Stimulated activated CD8-positive, alpha-beta memory T cell treated with anti-CD3 and anti-CD28 coated beads, Interleukin-7, amount 100 ng/mL, for 24 hours (primary cell): ENCODE data around the gene KCNQ1.

Experiments used
- DNase-seq: peaks from one replicate; pipeline ENCODE4 v3.0.0-alpha.2; 2020; ENCODE audit warnings: low read depth

KCNQ1 gene

DNA sequence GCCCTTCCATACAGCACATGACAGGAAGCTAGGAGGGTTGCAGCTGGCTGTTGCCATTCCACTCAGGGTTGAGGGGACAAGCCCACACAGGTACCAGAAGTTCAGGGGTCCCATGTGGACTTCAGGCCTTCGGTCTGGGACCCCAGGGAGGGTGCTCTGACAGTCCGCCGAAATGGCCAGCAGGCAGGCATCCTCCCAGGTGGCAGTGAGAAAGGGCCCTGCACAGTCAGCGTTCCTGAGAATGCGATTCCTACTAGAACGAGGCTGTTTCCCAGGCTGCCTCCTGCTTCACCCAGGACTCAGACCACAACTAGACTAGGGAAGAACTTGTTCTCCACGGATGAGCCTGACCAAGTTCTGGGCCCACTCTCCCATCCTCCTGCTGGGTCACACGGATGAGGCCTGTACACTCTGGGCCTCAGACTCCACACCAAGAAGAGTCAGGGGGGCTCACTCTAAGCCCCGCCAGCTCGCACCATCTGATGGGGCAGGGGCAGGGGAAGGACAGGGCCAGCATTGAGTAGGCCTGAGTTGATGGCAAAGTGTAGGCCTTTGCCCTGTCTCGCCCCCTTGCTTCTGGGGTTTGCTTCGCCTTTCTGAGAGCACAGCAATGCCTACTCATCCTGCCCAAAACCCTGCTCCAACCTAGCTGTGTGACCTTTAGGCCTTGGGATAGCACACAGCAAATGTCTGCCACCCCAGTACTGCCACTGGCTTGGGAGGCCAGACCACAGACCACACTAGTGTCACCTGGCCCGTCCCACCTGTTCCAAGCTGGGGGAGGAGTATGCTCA lies 241.0 kb downstream of the KCNQ1 start:
- DNase-seq, result no peak

DNA sequence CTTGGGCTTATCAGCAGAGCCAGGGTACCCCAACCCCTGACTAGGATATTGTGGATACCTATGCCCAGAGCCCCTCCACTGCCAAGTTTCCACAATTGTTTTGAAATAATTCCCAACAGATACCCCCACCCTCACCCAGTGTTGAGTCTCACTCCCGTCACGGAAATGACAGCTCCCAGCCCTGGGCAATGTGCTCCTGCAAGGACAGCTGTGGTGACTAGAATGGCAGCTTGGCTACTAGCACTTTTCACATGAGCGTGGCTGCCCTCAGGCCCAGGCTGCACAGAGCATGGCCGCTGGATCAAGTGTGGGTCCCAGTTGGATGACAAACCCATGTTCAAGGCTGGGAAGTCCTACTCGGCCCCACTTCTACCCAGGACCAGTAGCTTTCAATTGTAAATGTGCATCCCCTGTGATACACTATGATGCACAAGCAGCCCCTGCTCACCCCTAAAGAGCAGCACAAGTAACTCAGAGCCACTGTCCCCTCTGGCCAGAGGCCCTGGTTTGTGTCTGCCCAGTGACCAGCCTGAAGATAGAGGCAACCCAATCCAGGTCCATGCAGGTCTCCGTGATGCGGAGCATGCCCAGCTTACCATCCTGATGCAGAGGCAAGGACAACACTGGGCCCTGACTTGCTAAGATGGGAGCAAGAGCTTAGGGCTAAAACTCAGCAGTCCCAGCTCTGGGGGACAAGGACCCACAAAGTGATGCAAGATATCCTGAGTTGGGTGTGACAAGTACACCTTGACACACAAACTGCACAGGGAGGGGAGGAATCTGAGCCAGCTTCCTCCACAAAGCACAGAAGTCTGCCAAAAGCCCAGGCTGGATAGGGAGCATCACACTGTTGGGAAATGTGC lies 241.8 kb downstream of the KCNQ1 start:
- no peak for DNase-seq

DNA sequence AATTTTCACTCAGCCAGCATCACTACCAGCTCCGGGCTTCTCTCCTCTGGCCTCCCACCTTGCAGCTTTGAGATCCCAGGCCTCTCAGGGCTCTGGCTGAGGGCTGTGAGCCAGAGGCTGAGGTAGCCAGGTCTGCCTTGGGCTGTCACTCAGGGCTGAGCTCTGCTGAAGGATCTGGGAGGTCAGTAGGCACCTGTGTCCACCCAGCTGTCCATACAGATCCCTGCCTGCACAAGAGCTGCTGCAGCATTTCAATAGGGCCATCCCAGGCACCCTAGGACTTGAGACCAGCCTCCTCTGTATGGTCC lies 242.4 kb downstream of the KCNQ1 start:
- no peak for DNase-seq

DNA sequence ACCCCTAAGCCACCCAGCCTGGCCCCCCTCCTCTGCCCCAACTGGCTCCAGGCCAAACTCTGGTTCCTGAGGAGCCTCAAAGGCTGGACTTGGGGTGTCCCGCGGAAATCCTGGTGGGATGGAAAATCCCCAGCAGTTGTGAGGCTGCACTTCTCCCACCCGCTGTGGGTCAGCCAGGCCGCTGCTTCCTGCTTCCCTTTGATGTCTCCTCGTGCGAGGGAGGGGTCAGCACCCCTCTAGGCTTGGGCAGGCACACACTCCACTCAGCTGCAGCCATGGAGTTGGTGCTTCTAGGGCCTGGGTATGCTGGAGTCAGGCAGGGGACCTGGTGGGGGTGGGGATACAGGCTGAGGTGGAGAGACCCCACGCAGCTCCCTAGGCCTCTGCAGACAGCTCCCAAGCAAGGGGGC lies 243.0 kb downstream of the KCNQ1 start:
- no peak for DNase-seq

DNA sequence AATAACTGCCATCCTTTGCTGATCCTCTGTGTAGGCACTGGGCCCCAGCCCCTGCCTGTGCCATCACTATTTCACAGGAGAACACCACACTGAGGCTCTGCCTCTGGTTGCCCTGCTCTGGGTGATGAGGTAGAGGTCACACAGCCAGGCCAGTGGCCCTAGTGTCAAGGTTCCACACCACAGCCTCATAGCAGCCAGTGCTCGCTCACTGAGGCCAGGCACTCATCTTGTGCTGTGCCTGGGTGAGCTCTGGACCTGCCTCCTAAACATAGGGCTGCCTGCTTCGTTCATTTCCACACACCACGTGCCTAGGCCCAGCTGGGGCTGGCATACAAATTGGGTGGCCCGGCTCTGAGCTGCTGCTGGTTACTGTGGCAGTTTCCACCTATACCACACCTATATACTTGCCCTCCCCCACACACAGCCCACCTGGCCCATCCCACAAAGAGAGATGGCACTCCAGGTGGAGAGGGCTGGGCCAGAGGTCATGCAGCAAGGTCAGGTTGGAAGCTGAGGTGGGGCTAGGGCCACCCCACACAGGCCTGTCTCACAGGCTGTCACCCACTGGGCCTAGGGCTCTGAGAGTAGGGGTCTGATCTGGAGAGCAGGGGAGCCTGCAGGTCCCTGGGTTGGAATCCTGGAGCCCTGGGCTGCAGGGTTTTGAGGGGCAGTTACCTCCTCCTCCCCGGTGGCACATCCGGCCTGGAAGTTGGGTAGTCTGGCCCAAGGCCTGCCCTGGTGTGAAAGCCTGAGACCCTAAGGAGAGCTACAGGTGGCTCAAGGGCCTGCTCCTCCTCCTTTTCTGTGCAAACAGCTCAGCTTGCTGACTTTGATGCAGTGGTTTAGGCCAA lies 243.8 kb downstream of the KCNQ1 start:
- no peak for DNase-seq

DNA sequence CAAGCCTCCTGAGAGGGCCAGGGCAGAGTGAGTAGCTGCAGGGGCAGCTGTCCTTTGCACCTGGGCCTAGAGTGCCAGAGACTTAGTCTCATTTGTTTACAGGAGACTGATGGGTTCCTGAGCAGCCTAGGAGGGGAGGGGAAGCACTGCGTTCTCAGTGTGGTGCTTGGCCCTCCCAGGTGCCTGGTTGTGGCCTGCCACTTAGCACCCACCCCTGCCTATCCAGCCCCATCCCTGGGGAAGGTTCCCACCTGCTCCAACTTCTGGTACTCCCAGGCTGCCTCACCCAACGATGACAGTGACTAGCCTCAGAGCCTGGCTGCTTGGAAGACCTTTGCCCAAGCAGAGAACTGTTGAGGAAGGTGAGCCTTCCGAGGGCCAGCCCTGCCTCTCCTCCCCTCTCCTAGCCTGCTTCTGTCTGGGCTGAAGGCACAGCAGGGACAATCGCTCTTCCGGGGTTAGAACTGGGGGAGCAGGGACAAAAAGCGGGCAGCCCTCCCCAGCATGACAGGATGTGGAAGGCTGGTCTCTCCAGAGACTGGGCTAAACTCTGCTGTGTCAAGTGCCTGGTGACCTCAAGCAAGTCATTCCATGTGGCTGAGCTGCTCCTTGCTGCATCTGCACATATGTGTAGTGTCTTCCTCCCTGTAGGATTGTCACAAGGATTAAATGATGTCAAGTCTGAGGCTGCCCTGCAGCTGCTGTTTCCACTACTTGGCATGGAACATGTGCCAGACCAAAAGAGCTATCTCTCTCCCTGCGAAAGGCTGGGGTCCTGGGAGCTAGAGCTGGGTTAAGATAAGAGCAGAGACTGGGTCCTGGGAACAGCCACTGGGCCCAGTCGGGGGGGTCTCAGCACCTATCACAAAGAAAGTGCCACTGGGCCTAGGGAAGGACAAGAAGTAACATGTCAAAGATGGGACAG lies 245.1 kb downstream of the KCNQ1 start:
- no peak for DNase-seq

DNA sequence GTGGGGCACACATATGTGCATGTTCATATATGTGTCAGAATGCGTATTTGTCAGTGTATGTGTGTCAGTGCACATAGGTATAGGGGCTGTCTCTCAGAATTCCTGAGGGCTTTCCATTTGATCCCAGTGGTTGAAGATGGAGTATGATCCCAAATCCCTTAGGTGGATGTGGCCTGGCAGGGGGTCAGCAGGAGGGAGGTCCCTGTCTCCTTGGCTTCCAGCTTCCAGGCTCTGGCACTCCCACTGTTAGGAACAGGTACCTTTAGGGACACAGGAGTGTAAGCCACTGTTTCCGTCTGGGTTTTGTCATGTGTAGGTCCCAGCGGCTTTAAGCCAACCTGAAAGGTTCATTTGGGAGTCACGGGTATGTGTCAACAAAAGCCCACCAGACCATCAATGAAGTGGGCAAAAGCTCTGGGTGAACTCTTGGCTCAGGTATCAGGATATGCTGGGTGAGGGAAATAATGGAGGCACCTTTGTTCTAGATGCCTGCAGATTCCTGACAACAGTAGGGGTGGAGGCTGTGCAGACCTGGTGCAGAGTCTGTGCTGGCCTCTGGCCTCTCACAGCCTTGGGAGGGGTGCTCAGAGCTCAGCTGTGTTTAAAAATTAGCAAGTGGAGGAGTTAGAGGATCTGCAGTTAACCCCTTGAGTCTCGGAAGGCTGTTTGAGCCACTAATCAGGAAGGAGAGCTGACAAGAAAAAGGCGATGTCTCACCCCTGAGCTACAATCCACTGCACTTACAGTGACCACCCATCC lies 246.0 kb downstream of the KCNQ1 start:
- DNase-seq, result no peak

DNA sequence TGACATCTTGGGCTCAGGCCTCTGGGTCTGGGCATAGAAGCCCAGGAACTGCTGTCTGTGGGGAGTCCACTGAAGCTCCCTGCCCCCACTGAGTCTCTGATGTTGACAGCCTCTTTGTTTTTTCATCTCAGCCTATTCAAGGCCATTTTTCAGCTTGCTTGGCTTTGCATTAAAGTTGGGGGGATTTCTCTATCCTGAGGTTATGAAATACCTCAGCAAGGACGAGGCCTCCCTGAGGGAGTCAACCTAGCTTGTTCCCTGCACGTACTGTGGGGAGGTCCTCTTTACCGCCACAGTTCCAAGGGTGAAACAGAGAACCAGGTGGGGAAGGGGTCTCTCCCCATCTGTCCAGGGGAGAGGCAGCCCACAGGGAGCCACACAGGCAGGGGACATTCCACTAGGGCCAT lies 246.6 kb downstream of the KCNQ1 start:
- no peak for DNase-seq

DNA sequence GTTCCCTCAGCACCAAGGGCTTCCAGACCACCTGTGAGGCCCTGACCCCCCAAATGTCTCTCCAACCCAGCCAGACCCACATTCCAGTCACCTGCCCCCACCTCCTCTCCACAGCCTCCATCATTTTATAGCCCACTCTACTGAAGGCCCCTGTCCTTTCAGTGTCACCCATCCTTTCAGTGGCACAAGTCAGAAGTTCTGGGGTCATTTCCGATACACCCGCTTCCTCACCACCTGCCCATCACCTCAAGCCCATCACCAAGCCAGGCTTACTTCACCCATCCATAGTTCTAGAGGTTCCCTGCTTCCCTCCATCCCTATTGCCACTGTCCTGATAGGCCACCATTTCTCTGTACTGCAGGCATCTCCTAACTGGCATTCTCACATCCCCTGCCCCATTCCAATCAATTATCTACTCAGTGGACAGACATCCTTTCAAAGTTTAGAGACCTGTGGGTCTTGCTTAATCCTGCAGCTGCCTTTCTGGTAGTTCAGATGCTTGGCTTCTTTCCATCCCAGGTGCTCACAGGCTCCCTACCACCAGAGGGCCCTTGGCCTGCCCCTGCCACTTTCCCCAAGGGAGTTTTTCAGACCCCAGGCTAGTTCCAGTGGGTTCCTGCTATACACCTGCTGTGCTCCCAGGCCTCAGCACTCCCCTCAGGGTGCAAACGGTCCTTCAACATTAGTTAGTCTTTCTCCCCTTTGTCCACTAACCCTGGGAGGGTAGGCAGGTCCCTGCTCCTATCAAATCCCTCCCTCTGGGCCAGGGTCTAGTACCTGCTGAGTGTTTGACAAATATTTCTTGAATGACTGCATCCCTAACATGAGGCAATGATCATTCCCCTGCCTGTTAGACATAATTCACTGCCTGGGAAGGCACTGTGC lies 247.4 kb downstream of the KCNQ1 start:
- no peak for DNase-seq

DNA sequence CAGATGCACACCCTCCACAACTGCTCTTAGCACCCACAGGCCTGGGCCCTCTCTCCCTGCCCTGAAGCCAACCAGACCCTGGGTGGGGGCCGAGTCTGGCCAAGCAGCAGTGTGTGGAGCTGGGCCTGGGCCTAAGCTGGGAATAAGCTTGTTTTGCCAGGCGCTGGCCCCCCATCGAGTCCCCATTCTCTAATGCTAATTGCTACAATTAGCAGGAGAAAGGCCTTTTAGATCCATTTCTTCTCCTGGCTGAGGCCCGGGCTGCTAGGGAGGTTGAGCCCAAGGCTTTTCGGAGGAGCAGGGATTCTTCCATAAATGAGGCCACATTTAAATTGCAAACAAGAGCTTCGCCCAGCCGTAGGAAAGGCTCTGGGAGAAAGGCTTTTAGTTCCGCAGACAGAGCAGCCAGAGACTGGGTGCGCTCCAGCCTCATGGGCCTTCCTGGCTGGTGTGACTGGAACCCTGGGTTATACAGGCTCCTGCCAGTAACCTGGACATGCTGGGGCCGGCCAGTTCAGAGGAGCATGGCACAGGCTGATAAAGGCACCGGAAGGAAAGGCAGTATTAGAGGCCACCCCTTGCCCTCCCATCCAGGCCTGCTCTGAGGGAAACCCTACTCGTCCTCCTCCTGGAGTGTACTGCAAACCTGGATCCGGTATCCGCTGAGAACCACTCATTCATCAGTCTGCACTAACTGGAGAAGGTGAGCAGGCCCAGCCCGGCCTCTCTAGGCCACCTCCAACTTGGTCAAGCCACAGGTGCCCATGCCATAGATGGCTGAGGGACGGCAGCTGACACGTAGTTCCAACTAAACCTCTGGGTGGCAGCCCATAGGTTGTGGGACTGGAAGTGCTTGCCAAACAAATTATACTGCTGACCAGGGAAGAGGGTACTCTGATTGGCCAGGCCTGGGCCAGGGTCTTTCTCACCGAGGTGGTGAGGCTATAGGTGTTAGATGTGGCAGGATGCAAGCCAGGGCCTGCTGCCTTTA lies 248.8 kb downstream of the KCNQ1 start:
- DNase-seq, result no peak

DNA sequence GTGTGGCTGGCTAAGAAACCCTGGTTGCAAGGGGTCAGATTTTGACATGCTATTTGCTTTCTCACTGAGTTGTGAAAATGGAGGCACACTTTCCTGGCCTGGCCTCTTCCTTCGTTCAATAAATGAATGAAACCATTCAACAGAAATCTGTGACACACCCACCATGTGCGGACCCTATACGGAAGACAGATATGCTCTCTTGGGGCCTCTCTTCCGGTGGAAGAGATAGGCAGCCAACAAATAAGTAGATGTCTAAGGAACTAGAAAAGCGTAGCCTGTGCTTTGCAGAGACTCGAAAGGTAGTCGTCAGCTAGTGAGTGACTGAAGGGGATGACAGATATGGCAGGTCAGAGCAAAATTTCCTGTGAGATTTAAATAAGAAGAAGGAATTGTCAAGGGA lies 249.7 kb downstream of the KCNQ1 start:
- no peak for DNase-seq

DNA sequence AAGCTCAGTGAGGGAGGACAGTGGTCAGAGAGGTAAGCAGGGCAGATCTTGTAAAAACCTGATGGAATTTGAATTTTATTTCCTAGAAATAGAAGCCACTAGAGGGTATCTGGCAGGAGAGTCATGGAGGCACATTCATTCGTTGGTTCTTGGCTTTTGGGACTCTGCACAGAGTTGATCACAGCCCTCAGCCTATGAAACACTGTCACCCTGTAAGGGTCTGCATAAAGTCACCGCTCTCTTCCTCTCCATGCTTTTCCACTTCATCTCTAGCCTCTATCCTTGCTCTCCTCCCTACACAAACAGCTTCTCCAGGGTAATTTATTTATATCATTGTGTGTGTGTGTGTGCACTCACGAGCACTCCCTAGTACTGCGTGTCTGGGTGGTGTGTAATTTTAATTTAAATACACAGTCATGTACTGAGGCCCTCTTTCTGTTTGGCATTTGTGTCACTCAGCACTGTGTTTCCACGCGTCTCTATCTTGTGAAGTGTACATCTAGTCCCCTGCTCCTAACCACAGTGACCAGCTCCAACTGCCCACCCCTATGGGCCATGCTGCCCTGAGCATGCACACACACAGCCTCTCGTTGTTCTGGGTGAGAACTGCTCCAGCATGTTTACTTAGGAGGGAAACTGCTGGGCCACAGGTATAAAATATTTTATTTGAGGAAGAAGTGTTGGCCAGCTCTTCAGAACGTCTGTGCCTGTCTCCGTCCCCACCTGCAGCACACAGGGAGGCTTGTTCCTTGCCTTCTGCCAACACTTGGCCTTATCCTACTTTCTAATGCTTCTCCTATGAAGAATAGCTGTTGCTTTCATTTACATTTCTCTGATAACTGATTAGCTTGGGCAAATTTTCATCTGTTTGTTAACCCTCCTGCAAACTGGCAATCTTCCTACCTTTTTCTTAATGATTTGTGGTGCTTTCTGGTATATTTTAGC lies 250.5 kb downstream of the KCNQ1 start:
- no peak for DNase-seq

DNA sequence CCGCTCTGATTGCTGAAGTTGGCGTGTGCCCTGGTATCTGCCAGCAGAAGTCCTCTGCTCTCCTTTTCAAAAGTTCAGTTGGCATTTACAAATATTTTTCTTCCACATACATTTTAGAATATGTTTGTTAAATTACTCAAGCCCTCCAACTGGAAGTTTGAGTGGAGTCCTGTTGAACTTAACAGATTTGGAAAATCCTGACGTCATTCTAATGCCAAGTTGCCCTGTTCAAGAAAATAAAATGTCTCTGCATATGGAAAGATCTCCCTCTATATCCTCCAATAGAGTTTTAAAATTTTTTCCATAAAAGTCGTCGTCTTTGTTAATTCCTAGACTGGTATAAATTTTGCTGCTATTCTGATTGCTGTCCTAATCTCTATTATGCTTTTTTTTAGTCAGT lies 251.6 kb downstream of the KCNQ1 start:
- DNase-seq, result no peak

DNA sequence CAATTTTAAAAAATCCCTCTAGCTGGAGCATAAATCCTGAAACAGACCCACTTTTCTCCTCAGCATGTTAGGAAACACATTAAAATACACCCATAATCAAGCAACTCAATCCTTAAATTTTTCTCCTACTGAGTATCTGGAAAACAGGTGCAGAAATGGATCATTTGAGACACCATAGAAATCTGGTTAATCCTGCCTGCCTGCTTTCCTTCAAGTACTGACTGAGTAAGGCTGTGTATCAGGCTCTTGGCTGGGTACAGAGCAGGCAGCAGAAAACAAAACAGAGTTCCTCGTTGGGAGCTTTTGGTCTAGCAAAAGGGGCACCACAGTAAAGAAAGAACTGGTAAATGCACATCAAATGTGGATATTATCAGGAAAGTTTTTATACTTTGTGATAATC lies 253.1 kb downstream of the KCNQ1 start:
- DNase-seq, result no peak

DNA sequence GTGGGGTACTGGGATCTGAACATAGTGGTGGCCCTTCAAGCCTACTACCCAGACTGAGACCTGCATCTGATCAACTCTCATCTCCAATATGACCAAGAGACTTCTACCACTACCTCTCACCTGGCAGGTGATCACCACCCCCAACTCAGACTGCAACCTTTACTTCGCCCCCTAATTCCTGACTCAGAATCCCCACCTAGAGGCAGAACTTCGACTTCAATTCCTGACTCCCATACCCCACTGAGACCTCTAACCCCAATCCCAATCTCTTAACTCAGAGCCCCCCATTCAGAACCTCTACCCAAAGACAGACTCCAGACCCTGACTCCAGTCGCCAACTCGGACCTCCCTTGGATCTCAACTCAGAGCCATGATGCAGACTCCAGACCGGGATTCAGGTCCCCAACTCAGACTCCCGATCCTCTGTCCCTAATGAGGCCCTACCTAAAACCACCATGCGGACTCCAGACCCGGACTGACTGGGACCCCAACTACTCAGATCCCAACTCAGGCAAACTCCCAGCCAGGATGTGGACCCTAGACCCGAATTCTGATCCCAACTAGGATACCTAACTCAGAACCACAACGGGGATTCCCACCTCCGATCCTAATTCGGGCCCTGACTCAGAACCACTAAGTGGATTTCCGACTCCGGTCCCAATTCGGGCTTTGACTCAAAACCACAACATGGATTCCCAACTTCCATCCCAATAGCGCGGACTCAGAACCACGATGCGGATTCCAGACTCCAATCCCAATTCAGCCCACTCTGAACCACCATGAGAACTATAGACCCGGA lies 253.8 kb downstream of the KCNQ1 start:
- DNase-seq, result no peak

DNA sequence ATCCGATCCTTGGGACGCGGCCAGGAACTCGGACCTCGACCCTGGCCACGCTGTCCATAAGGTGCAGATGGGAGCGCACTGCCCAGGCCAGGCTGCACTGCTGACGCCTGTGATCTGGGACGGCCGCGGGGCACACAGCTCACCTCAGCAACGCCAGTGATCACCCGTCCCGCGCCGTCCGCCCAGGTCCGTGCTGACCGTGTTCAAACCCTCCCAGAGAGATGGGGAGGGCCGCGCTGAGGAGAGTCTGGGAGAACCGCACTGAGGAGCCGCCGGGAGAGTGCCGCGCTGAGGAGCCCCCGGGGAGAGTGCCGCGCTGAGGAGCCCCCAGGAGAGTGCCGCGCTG lies 254.3 kb downstream of the KCNQ1 start:
- no peak for DNase-seq
